Endothelial cell of umbilical vein (primary cell): ENCODE results near the gene B4GALNT4. TPM values are rescaled to one million over a fixed set of nuclear protein-coding genes. Genes with fewer than 3 reads are reported as not detected.
A peak's percentile ranks its signal among the peaks of the same experiment; 100 is the strongest.

Source experiments
- BruUV-seq: library from RNA; stranded (reverse); fragments of 400-500 nt; replicated peaks from 2 replicates; lab custom pipeline; 2021; lab: Mats Ljungman, UMichigan
- CTCF ChIA-PET: fragments of 300-600, 350-600 bp; sonication (Branson Sonifier 250); formaldehyde crosslinking; loops from one replicate; lab custom pipeline; 2021; ENCODE audit warnings: antibody characterized with exemption, inconsistent platforms; lab: Charles Lee
- POLR2A ChIA-PET: fragments of 300-600, 350-600 bp; sonication (Branson Sonifier 250); formaldehyde crosslinking; loops from one replicate; lab custom pipeline; 2021; ENCODE audit warnings: antibody characterized with exemption, inconsistent platforms; lab: Charles Lee
- DNase-seq: peaks from one replicate; pipeline ENCODE4 v3.0.0-alpha.2; 2011; ENCODE audit warnings: low read depth, low spot score
- FAIRE-seq: peaks from 2 replicates; lab custom pipeline; 2011; peaks lifted over from hg19 to GRCh38; lab: Jason Lieb, UNC
- H2AFZ ChIP-seq: 2 replicates; pipeline ENCODE4 v1.6.0; 2012; ENCODE audit warnings: low read depth, low read length, control low read depth, inconsistent platforms
- H3K27ac ChIP-seq: 2 replicates; pipeline ENCODE4 v1.5.1; 2011; ENCODE audit warnings: low read depth, mild to moderate bottlenecking, control low read depth, low read length, moderate library complexity; ENCODE audit not compliant: insufficient read depth
- H3K27me3 ChIP-seq, 2 experiments: 2 replicates each; pipeline versions ENCODE4 v1.6.0 to v1.6.1; 2011; ENCODE audit warnings: low read length in 2 of 2, mixed read lengths in 1 of 2; ENCODE audit not compliant: control insufficient read depth in 2 of 2, insufficient read depth in 2 of 2
- H3K36me3 ChIP-seq, 2 experiments: 2 replicates in 1 of 2; 3 replicates in 1 of 2; pipeline ENCODE4 v1.5.1; 2011; ENCODE audit warnings: low read length in 2 of 2, mild to moderate bottlenecking in 1 of 2, moderate library complexity in 1 of 2; ENCODE audit not compliant: control insufficient read depth in 2 of 2, insufficient read depth in 2 of 2; ENCODE audit errors: extremely low read depth in 1 of 2
- H3K4me1 ChIP-seq: 3 replicates; pipeline ENCODE4 v1.5.1; 2011; ENCODE audit warnings: mild to moderate bottlenecking, low read length; ENCODE audit not compliant: control insufficient read depth, insufficient read depth; ENCODE audit errors: extremely low read depth
- H3K4me2 ChIP-seq: 2 replicates; pipeline ENCODE4 v1.6.1; 2011; ENCODE audit warnings: low read length, control low read depth, mixed read lengths; ENCODE audit not compliant: insufficient read depth
- H3K4me3 ChIP-seq, 3 experiments: fragments of 200-600 bp in 1 of 3; sonication (generic), shearing (Covaris generic) in 1 of 3; replicated peaks in 1 of 3; 2 replicates each; pipeline ENCODE4 v1.5.1; 2011 to 2016; ENCODE audit warnings: control low read depth in 3 of 3, low read length in 3 of 3, mild to moderate bottlenecking in 2 of 3, inconsistent platforms in 1 of 3, low read depth in 1 of 3, moderate library complexity in 1 of 3; ENCODE audit not compliant: insufficient read depth in 1 of 3
- H3K79me2 ChIP-seq: 2 replicates; pipeline ENCODE4 v1.6.0; 2012; ENCODE audit warnings: low read length, inconsistent platforms; ENCODE audit not compliant: control insufficient read depth, insufficient read depth
- H3K9ac ChIP-seq: replicated peaks from 2 replicates; pipeline ENCODE3; 2011; ENCODE audit warnings: low read length, control low read depth; ENCODE audit not compliant: insufficient read depth; ENCODE audit errors: extremely low read depth
- H3K9me1 ChIP-seq: replicated peaks from 3 replicates; pipeline ENCODE4 v1.6.0; 2011; ENCODE audit warnings: mild to moderate bottlenecking, low read length; ENCODE audit not compliant: control insufficient read depth, insufficient read depth; ENCODE audit errors: extremely low read depth
- H3K9me3 ChIP-seq: replicated peaks from 2 replicates; pipeline ENCODE4 v1.5.1; 2012; ENCODE audit warnings: low read length, inconsistent platforms; ENCODE audit not compliant: control insufficient read depth, insufficient read depth
- H4K20me1 ChIP-seq: replicated peaks from 2 replicates; pipeline ENCODE3; 2011; ENCODE audit warnings: mild to moderate bottlenecking, low read length; ENCODE audit not compliant: control insufficient read depth, insufficient read depth; ENCODE audit errors: extremely low read depth
- CTCF ChIP-seq, 2 donors: IDR thresholded peaks; 1 replicate in 1 of 2; 2 replicates in 1 of 2; pipeline ENCODE4 v1.5.1; 2011; ENCODE audit warnings: low read length in 2 of 2, mild to moderate bottlenecking in 2 of 2, moderate library complexity in 2 of 2, control low read depth in 1 of 2, inconsistent platforms in 1 of 2, low read depth in 1 of 2; ENCODE audit not compliant: insufficient read depth in 1 of 2; ENCODE audit errors: extremely low read depth in 1 of 2
- EZH2 ChIP-seq: IDR thresholded peaks from 2 replicates; pipeline ENCODE4 v1.6.1; 2012; ENCODE audit warnings: borderline replicate concordance, low read depth, mild to moderate bottlenecking, moderate library complexity, low read length, inconsistent platforms; ENCODE audit not compliant: severe bottlenecking
- FOS ChIP-seq: IDR thresholded peaks from 2 replicates; pipeline ENCODE4 v1.6.1; 2011; ENCODE audit warnings: mild to moderate bottlenecking, low read length, moderate library complexity, borderline replicate concordance; ENCODE audit not compliant: insufficient read depth
- GATA2 ChIP-seq: IDR thresholded peaks from 2 replicates; pipeline ENCODE4 v1.7.0; 2011; ENCODE audit warnings: low read depth, mild to moderate bottlenecking, moderate library complexity, mixed read lengths, low read length; ENCODE audit not compliant: insufficient read length, insufficient read depth
- JUN ChIP-seq: IDR thresholded peaks from 2 replicates; pipeline ENCODE4 v1.6.1; 2011; ENCODE audit warnings: borderline replicate concordance, low read depth; ENCODE audit not compliant: insufficient read length, insufficient read depth
- MAX ChIP-seq: IDR thresholded peaks from 2 replicates; pipeline ENCODE4 v1.6.1; 2011; ENCODE audit not compliant: insufficient read depth, insufficient read length
- MYC ChIP-seq: IDR thresholded peaks from one replicate; pipeline ENCODE4 v1.6.1; 2011; ENCODE audit warnings: mild to moderate bottlenecking, low read depth, low read length
- POLR2A ChIP-seq: IDR thresholded peaks from 2 replicates; pipeline ENCODE4 v1.6.1; 2012; ENCODE audit warnings: low read depth, mild to moderate bottlenecking, control low read depth, low read length
- POLR2AphosphoS5 ChIP-seq: IDR thresholded peaks from 2 replicates; pipeline ENCODE4 v1.6.1; 2012; ENCODE audit warnings: low read depth, mild to moderate bottlenecking, control low read depth, low read length, moderate library complexity; ENCODE audit not compliant: insufficient read depth
- dilution Hi-C: fragments of 300-500 bp; cut with MboI; formaldehyde crosslinking; loops from one replicate; pipeline ENCODE4 v1.15.0; 2019; ENCODE audit warnings: low sequenced_read_pairs; ENCODE audit not compliant: extremely low pct_ligation_motif_present
- intact Hi-C: fragments of 100-400 bp; cut with micrococcal nuclease; formaldehyde crosslinking; loops from one replicate; pipeline ENCODE4 v1.10.0; 2022
- polyA plus RNA-seq, 4 experiments: library from polyadenylated mRNA; depleted of rRNA in 3 of 4; stranded (reverse) in 3 of 4; unstranded in 1 of 4; fragments of >200 nt; gene quantifications; 2 replicates each; pipeline versions ENCODE4 v1.2.1 to v1.2.3, GENCODE V29; 2011 to 2012; ENCODE audit warnings: missing spikeins in 1 of 4
- total RNA-seq: library from RNA; stranded (reverse); gene quantifications from 2 replicates; pipeline ENCODE4 v1.2.3, GENCODE V29; 2021

The B4GALNT4 gene
- total and polyA plus RNA-seq, 2 donors (not counting 3 experiments of a cell fraction or from before 2014, with no cell fraction given): 9.2 to 9.6 TPM

- Histone ChIP-seq H3K4me2 (peak overlapping the region; percentile 26), H3K9ac (peak overlapping the region; percentile 44), H3K9me1 (no peaks in the 10 kb centered on the region), H3K4me3 (no peak overlapping the region), H3K79me2 (no peaks in the 10 kb centered on the region), H2AFZ (peak overlapping the region; percentile 50), H4K20me1 (no peaks in the 10 kb centered on the region), H3K27ac (peak overlapping the region; percentile 59), H3K9me3 (no peaks in the 10 kb centered on the region), H3K4me1 (peaks cover 15% of the 10 kb centered on the region), H3K36me3 (no peaks in the 10 kb centered on the region), H3K27me3 (no peaks in the 10 kb centered on the region)
- ChIA-PET CTCF (interaction anchor here (0.7 to 1.3 kb wide), 5 partner anchors 12 to 28 kb away, joined by 3 to 4 read pairs (median 3); no protein-coding TSS in a partner anchor), POLR2A (interaction anchor here (1.0 kb wide), 1 partner anchor 28 kb away, joined by 3 read pairs; no protein-coding TSS in a partner anchor)
- BruUV-seq: no TSS peak
- TF ChIP-seq GATA2 (peak; percentile 40), POLR2AphosphoS5 (peak; percentile 76), MAX (no peak), CTCF (IDR thresholded peaks at IDR 0.05; ENCODE audit: extremely low read depth in 1 of 2, insufficient read depth in 1 of 2, low read depth in 1 of 2, low read length in 2 of 2) (no peak), POLR2A (peak; percentile 20), FOS (peak; percentile 15), JUN (peak; percentile 74), EZH2 (no peak), MYC (peak; percentile 51)
- FAIRE-seq (peak; percentile 98), DNase-seq (peak; percentile 84)
- intact Hi-C loops: loop anchor here (1.0 to 2.0 kb wide), 2 partner anchors 8 to 30 kb away; no protein-coding TSS in a partner anchor
- dilution Hi-C loops: no loop called here
These were observed 42.3 kb upstream of the B4GALNT4 start for GRCh38 chr11:326842-327580.
